ENCODE data around the gene FBXO17.

- TF ChIP-seq CTCF (IDR thresholded peaks at IDR 0.05) (no peak), POLR2A (IDR thresholded peaks at IDR 0.05) (no peak)
These were observed 24.4 kb downstream of the FBXO17 start for GRCh38 chr19:38951187-38951586.

All from esophagus squamous epithelium (tissue), 4 donors.